Spleen (tissue), 7 donors: ENCODE measurements around the gene BOD1.

Experiments used
- CTCF ChIP-seq, 11 experiments: fragments of 200-600 bp in 7 of 11; fragments of 450-650 bp in 4 of 11; sonication (generic) in 4 of 11; IDR thresholded peaks in 8 of 11; conservative IDR thresholded peaks in 3 of 11; 1 replicate in 7 of 11; 2 replicates in 4 of 11; pipeline versions ENCODE4 v1.4.0 to v1.8.0; 2016 to 2021; ENCODE audit warnings: antibody characterized with exemption in 11 of 11, inconsistent platforms in 4 of 11, mild to moderate bottlenecking in 1 of 11
- POLR2A ChIP-seq, 3 donors: fragments of 450-650 bp; IDR thresholded peaks; one replicate each; pipeline ENCODE4 v1.5.1; 2017; ENCODE audit warnings: antibody characterized with exemption in 3 of 3, mild to moderate bottlenecking in 1 of 3
- POLR2AphosphoS5 ChIP-seq, 3 donors: sonication (generic); formaldehyde crosslinking; IDR thresholded peaks; one replicate each; pipeline ENCODE4 v1.5.1; 2017; ENCODE audit warnings: antibody characterized with exemption in 3 of 3
- donor health status: DM: no; HTN: no; CAD: no; lungs with moderate emphysema.
- donor health status: DM: no; HTN: no; CAD: no.
- donor health status: DM: no; HTN: no; CAD: no.

DNA sequence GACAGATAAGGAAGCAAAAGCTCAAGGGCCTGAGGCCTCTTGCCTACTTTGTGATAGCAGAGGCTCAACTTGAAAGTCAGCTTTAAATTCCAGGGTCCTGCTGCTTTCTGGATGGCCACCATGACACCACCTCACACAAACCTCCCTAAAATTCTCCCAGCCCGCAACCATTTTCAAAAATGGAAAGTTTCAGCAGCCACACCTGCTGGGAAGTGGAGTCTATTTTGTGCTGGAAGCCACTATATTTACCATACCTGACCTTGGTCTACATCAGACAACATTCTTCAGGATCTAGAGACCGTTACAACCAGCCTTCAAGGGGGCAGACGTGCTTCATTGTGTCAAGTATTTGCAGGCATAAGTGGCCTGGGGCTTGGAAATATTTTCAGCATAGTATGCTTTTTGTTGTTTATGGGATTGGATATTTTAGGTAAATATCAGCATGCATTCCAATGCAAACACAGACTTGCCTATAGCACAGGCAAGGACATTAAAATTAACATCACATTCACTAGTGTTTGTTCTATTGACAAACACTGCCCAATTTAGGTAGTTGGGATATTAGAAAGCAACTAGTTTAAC is 50.9 kb downstream of the BOD1 start:
- TF ChIP-seq CTCF (IDR thresholded peaks at IDR 0.05 in 8 of 11, conservative IDR thresholded peaks at IDR 0.05 in 3 of 11) (no peak), POLR2AphosphoS5 (IDR thresholded peaks at IDR 0.05) (no peak), POLR2A (IDR thresholded peaks at IDR 0.05) (no peak)
